IPS-NIHi7 (cell line): ENCODE results near the gene GNB5.

Experiments
- DNase-seq: peaks from one replicate; pipeline ENCODE4 v3.0.0; 2012; ENCODE audit warnings: mixed read lengths; ENCODE audit errors: extremely low spot score

GNB5 gene

DNA sequence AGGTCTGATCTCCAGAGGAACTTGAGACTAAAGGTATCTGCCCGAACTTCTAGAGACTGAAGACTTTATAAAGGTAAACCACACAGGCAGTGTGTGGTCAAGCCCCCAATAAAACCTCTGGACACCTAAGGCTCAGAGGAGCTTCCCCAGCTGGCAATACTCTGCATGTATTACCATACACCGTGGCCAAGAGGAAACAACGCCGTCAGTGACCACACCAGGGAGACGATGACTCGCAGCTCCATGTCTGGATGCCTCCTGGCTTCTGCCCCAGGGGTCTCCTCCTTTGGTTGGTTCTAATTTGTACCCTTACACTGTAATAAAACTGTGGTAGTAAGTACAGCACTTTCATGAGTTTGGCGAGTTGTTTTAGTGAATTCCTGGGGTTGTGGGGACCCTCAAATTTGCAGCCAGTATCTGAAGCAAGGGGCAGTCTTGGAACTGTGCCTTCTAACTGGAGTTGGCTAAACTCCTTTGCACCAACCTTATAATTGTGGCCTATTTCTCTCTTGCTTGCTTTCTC lies 46.5 kb downstream of the GNB5 start:
- DNase-seq: no peak

DNA sequence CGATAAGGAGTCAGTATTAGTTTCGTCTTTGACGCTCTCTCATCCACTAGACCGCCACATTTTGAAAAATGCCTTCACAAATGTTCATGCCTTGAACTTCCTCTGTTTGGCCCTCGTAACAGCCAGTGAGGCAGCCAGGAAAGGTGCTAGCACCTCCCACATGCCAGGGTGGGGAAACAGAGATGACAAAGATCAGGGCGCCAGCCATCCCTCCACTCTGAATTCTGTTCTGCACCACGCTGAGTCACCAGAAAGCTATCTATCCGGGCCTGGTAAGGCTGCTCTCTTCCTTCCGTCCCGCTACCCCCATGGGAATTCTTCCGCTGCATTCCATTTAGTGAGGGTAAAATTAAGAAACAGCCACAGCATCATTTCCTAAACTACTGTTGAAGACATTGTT lies 47.3 kb downstream of the GNB5 start:
- peak; percentile 47 for DNase-seq

DNA sequence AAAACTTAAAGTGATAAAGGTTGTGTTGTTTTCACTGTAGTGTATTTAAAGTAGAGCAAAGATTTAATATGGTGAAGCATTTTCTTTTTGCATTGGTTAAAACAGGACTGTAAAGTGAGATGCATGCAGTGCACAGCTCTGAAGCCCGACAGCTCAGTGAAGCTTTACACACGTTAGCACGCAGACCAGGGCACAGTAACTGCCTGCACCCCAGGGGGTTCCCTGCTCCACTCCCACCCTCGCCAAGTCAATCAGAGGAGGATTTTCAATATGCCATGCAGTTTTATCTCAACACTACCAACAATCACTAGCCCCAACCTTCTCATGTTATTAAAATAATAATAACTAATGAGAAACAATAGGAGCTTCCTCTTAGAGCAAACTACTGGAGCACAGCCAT lies 50.5 kb downstream of the GNB5 start:
- no peak for DNase-seq

DNA sequence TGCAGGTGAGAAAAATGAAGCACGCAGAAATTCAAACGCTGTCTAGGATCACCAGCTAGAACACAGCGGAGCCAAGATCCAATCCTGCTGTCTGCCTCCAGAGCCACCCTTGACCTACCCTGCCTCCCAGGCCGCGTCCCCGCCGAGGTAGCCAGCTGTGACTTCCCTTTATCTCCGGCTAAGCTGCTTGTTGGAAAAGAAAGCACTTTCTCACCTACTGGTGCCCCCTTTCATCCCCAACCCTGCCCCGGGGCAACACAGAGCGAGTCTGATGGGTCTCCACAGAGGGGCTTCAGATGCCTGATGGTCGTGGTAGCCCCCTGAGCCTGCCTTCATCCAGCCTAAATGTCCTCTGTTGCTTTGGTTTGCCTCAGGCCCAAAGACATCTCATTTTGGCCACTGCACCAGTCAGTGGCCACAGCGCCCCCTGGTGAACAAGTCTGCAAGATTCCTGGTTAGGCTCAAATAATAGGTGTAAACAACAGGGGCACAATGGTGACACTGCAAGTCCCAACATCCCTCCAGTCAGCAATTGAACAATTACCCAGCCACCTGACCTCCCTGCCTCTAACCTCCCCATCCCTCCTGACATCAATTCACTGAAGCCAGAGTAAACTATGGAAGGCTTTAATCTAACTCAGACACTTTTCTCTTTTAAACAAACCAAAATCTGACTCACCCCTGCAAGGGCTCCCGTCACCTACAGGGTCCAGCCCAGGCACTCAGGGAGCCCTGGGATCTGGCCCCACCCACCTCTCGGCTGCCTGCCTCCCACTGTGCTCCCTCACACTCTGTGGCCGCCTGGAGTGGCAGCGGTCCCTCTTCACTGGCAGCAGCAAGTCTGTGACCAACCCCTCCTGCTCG lies 51.4 kb downstream of the GNB5 start:
- DNase-seq: peak; percentile 91

DNA sequence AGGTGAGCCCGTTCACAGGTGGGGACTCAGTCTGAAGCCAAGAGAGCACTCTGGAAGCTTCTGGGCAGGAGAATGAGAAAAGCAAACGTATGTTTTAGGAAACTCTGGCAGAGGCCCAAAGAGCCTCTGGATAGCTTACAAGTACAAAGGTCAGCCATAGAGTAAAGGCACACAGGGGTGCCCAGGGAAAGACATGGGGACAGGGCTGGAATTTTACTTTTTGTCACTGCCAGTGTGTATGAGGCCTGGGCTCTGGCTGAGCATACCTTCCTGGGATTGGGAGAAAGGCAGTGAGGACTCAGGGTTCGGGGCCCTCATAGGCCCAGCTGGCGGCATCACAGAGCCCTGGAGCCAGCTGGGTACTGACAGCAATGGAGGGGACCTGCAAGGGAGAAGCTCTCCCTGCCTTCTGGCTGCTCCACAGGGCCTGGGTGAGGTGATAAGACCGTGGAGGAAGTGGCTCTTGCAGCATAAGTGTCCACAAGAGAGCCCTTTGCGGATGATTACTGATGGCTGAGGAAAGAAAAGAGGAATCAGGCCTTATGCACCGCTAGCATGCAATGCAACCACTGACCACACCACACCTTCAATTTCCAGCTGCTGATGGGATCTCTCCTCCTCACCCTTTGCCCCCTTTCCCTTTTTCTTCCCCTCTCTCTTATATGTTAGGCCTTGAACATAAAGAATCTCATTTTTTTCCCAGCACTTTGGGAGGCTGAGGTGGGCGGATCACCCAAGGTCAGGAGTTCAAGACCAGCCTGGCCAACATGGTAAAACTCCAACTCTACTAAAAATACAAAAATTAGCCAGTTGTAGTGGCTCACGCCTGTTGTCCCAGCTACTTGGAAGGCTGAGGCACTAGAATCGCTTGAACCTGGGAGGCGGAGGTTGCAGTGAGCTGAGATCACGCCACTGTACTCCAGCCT lies 53.5 kb downstream of the GNB5 start:
- DNase-seq: no peak

DNA sequence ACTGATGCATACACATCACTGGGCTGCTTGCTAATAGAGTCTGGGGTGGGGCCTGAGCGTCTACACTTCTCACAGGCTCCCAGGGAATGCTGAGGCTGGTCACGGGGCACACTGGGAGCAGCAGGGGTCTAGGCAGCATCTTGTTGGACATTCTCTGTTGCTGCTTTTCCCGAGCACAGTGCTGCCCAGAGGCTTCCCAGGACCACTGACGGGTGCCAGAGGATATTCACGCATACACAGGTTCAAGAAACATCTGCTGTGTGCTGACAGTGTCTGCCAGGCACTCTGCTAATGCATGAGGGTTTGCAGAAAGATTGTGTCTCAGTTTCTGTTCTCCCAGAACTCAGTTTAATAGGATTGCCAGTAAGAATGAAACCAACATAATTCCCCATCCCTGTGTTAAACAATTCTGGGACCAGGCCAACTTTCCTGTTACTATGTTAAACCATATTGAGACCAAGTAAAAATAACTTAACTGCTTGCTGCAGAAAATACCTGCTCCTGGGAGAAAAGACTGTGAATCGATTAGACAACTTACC lies 54.7 kb downstream of the GNB5 start:
- no peak for DNase-seq

DNA sequence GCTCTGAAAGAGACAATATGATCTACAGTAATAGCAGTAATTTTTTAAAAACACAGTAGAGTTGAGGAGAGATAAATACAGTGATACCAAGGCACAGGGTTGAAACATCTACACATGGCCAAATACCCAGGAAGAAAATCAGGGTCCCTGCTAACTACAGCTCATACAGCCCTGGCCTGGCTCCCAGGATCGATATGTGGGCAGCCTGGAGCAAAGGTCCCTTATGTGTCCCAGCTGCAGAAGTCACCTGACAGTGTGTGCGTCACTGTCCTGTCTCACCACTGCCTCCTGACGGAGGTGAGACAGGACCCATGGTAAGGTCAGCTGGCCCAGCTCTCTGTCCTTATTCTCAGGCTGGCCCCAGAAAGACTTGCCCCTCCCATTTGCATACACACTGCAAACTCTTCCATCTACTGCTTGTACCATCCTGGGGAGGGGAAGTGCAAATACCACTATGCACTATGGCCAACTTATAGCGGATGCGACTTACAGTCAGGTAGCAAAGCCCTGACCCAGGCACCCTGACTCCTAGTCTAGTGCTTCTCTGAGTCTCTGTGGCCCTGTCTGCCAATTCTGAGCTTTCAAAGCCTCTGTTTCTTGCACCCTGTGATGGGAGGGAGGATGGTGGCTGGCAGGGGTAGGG lies 56.6 kb downstream of the GNB5 start:
- DNase-seq: no peak

DNA sequence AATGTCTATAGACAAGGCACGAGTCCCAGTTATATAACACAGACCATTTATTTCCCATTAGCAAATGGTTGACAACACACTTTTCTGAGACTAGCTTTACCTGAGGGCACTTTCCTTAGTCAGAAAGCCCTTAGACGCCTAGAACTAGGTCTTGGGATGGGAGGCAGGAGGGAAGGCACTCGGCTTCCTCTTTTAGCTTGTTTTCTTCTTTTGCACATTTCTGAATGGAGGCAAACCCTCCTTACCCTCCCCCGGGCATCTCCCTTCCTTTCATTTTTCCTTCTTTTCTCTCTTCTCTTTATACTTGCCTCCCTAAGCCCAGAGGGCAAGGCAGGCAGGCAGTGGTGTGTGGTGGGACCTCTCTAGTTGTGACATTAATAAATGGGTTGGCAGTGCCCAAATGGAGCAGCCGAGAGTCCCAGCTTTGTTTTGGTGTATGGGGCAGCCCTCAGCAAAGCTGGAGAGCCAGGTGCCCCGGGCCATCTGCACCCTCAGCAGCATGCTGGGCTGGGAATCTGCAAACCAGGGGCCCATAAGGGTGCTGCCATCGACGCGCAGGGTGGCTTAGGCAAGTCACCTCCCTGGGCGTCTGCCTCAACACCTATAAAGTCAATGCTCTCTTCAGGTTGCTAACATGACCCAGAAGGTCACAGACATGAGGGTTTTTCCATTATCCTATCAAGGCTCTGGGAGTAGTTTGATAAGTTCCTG lies 57.5 kb downstream of the GNB5 start:
- DNase-seq: no peak

DNA sequence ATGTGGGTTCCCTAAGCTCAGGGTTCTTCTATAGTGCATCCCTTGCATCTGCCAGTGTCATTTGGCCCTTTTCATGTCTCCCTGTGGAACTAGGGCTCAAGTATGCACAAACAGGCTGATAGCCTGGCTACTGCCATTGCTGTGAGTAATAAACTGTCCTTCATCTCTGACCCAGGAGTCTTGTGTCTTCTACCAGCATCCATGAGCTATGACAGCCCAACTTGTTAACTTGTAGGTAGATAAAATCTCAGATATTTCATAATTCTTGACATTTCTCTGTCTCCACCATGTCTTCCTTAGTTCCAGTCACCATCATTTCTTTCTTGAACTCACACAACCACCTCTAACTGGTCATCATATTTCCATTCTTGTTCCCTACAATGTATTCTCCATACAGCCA lies 59.1 kb downstream of the GNB5 start:
- DNase-seq: no peak

DNA sequence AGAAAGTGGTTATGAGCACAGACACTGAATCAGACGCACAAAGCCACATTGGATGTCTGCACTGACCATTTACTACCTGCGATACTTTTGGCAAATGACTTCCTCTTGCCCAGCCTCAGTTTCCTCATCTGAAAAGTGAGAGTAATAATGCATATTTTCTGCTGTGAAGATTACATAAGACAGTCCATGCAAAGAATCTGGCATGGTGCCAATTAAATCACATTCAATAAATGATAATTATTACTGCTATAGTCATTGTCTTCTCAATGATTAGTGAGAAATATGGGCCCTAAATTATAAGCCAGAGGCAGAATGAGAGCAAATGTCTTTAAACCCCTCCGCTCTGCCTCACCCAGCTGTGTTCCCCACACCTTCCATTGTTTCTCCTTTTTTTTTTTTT lies 62.6 kb downstream of the GNB5 start:
- no peak for DNase-seq

DNA sequence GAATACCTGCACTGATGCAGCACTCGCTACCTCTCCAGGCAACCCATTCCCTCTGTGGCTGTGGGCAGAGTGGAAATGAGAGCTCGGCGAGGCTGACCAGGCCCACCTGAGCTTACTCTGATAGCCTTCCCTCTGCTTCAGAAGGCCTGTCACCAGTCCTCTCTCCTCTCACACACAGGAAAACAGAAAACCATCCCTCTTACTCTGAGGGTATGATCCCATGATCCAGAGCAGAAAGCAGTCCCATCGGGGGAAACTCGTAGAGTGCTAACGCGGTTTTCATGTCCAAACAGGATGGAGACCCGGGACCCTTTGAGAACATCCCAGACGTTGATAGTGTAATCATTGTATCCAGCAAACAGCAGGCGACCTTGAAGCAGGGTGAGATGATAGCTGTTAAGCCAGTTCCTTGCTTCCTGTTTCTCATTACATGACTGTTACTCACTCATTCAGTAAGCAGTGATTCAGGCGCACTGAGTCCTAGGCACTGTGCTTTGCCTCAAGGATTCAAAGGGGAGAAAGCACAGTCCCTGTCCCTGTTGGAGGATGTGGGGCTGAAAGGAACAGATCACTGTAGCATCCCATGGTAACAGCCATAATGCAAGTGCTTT lies 66.8 kb downstream of the GNB5 start:
- no peak for DNase-seq

DNA sequence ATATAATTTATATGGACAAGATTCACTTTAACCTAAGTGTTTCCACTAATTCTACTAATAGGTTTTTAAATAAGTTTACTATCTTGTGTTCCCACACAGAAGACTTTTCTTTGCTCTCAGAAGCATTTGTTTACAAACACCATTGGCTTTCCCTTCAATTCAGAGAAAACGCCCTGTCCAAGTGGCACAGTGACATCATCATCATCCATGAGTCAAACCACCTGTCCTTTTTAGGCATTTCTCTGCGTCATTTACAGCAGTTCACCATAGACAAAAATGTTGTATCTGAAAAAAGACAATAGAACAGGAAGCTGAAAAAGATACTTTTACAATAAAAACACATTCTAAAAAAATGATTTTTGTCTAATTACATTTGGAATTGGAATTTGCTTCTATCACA lies 69.3 kb downstream of the GNB5 start:
- no peak for DNase-seq

DNA sequence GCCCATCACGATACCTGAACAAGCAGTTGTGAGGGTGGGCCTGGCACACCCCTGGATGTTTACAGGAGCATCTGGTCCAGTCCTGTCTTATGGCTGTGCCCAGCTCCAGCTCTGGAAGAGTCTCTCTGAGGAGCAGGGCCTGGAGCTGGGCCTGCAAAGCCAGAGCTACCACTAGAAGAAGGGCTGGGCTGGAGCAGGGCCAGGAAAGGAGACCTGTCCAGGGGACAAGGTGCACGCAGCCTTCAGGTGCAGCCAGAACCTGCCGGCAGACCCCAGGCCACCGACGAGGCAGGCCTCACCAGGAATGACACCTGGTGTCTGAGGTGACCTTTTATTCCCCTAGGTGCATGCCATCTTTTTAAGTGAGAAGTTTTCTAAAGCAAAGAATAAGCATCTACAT lies 70.2 kb downstream of the GNB5 start:
- no peak for DNase-seq

DNA sequence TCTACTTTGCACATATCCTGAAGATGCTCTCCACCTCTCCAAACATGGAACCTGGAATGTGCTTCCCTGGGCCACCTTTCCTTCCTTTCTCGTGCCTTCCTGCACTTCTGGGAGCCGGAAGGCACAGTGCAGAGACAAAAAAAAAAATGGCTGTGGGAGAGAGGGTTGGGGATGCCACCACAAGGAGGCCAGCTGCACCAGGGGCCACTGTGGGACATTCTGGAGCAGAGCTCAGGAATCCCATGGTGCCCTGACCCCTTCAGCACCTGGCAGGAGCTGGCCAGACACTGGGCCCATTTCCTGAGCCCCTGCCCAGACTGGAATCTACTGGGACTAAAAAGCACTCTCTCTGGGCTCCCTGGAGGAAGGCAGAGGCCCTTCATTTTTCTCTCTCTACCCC lies 70.7 kb downstream of the GNB5 start:
- no peak for DNase-seq

DNA sequence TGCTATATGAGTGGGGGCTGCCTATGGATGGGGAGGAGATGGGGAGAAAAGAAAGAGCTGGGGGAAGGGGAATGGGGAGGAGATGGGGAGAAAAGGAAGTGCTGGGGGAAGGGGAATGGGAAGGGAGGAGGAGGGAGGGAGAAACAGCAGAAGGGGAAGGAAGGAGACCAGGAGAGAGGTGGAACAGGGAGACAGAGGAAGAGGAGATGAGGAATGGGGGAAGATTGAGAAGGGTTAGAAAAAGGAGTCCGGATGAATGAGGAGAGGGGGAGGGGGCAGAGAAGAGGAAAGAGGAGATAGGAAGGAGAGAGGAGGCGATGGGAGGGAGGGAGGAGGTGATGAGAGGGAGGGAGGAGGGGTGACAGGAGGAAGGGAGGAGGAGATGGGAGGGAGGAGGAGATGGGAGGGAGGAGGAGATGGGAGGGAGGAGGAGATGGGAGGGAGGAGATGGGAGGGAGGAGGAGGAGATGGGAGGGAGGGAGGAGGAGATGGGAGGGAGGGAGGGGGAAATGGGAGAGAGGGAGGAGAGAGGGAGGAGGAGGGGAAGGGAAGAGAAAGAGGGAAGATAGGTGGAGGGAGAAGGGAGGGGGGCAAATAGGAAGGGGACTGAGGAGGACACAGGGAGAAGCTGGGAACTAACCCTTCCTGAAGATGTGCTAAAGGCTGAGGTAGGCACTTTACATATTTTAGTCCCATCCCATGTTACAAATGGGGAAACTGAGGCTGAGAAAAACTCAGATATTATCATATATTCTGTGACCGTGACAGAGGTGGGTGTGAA lies 72.0 kb downstream of the GNB5 start:
- DNase-seq: no peak

DNA sequence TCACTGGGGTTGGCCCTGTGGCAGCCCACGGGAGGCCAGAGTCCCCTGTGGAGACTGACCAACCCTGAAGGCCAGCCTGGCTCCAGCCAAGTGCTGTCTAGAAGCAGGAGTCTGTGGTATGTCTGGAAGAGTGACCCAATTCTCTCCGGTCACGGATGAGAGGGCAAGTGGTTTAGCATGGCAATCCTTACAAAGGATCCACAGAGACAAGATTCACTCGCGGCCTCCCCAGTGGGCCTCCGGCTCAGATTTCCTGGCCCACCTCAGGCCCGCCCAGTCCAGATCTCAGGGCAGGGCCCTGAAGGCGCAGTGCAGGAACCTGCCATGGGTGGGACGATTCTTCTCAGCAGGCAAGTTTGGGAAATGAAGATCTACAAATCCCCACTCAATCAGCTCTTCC lies 73.6 kb downstream of the GNB5 start:
- no peak for DNase-seq

DNA sequence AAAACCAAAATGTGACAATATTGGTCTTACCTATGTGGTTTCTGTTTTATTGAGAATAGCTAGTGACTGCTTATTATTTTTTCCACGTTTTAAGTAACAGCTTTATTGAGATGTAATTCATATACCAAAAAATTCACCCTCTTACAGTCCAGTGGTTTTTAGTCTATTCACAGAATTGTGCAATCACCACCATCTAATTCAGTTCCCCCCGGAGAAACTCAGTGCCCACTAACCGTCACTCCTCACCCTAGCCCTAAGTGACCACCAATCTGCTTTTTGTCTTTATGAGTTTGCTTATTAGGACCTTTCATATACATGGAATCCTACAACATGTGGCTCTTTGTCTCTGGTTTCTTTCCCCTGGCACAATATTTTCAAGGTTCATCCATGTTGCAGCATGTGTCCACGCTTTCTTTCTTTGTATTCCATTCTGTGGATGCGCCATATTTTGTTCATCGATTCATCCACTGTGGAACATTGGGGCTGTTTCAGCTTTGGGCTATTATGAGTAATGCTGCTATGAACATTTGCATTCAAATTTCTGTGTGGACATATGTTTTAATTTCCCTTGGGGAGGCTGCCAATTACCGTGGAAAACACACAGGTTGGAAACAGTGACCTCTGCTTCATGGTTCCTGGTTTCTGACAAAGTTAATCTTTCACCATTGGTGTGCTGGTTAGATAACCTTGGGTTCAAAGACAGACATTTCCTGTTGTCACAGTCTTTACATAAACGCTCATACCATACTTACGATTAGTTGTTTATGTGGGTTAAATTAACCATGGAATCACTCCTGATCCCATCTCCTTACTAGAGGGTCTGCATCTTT lies 75.4 kb downstream of the GNB5 start:
- no peak for DNase-seq

DNA sequence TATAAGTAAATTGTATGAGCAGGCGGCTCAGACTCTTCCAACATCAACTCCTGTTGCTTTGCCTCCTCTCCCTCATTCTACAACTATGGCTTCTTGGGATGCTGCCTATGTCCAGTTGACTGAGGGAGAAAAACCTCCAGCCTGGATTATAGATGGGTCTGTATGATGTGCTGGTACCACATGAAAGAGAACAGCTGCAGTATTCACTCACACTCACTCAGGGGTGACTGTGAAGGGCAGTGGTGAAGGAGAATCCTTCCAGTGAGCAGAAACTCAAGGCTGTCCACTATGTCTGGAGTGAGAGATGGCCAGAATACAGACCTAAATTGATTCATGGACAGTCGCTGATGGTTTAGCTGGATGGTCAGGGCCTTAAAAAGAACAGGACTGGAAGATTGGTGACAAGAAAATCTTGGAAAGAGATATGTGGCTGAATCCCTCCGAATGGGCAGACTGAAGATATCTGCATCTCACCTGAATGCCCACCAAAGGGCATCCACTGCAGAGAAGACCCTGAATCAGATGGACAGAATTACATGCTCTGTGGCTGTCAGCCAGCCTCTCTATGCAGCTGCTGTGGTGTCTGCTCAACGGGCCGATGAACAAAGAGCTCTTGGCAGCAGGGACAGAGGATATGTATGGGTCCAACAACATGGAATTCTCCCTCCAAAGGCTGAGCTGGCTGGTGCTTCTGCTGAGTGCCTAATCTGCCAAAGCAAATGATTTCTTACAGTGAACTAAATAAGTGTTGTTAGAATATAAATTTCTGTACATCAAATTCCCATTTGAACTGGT lies 76.7 kb downstream of the GNB5 start:
- DNase-seq: no peak
